Mucosa of gallbladder (tissue), 1 donor: Measurements from ENCODE around the gene ECHDC1. TPM values are rescaled to one million over a fixed set of nuclear protein-coding genes. Genes with fewer than 3 reads are reported as not detected.
A peak's percentile ranks its signal among the peaks of the same experiment; 100 is the strongest.
"Not testable (repeated sequence)": the region's sequence is repeated elsewhere in the genome, so short reads cannot be mapped to it uniquely, and the experiment has no call there.

Experiments
- DNase-seq: peaks from one replicate; pipeline ENCODE4 v3.0.0-alpha.2; 2020; ENCODE audit warnings: low spot score
- total RNA-seq: library from RNA; stranded (reverse); gene quantifications from one replicate; pipeline ENCODE4 v1.2.1, GENCODE V29; 2021
- donor health status: DM: no; HTN: no; CAD: no.

ECHDC1 gene
- total RNA-seq, 1 donor from 2014 or later: 39.9 TPM

DNA sequence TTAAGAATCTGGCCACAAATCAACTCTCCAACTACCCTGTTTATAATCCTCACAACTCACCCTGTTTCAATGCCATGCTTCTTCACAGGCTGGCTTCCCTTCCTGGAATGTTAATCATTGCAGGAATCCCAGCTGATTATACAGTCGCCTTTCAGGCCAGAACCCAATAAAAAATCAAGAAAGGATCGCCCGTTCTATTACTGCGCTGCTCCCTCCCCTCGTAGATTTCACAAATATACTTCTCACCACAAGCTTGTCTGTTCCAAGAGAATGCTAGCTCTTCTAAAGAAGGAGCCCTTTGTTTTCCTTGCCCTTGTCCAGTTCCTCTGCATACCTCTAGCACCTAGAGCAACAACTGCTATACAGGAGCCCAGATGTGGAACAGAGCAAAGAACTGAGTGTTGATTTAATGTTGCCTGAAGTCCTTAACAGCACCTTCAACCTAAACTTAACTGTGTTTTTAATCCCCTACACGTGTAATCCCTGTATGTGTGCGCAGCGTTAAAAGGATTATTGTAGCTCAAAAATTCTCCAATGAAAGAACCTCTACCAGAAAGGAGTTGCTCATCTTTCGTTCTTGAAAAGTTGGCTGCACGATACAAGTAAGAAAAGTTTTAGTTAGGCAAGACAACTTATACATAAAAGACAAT is 988 bp downstream of the ECHDC1 start:
- DNase-seq: no peak

DNA sequence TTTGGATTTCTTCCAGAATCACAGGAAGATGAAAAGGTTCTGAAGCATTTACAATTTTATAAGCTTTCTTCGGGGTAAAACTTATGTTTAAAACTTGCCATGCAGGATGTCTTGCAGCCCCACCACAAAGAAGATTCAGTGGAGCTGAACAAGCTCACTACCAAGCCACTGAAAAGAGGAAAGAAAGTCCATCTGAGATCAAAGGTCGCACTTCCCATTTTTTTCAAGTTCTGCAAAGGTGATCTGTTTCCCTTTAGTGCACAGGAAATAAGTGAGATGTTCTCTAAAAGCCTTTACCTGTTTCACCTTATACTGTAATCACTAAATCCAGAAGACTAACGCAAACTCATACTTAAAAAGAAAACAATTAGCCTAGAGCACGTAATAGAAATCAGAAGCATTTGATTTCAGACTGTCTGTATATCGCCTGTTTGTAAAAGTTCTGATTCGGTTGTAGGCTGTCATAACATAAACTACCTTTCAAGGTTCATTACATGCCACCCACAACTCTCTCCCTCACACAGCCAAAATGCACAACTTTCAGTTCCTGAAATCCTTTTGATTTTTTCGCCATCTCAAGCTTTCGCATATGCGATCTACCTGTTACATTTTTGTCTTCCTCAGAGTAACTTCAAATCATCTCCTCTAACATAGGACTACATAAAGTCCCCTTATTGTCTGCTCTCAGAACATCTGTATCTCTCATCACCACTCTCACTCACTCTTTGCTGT is 1.8 kb downstream of the ECHDC1 start:
- DNase-seq: no peak

DNA sequence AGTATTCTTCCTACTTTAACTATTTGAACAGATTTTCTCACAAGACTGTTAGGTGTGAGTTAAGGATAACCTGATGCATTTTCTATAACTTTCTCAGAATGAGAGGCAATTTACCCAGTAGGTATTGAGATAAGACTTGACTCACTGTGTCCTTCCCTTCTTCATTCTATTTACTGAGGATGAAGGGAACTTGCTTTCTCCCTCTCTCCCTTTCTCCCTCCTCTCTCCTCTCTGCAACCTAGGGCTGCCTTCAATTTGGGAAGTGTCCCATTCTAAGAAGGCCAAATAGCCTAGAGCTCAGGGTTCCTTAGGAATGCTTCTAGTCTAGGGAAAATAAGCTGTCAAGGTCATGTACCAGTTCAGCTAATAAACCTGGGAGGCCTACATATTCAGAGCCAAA is 3.2 kb downstream of the ECHDC1 start:
- no peak for DNase-seq

DNA sequence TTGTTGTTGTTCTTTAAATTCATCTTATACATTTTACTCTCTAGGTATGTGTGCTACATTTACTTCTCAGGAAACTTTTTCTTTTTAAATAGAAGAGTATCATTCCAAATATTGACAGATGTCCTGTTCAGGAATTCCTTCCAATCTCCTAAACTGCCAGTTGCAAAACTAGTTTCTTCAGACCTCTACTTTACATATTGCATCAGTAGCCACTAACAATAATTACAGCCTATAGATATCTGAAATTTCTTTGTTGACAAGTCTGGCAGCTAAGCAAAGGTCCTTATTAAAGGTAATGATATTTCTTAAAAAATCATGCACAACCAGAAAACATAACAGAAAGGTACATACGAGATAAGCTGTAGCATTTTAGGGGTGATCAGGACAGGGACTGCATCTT is 4.5 kb downstream of the ECHDC1 start:
- DNase-seq: no peak

DNA sequence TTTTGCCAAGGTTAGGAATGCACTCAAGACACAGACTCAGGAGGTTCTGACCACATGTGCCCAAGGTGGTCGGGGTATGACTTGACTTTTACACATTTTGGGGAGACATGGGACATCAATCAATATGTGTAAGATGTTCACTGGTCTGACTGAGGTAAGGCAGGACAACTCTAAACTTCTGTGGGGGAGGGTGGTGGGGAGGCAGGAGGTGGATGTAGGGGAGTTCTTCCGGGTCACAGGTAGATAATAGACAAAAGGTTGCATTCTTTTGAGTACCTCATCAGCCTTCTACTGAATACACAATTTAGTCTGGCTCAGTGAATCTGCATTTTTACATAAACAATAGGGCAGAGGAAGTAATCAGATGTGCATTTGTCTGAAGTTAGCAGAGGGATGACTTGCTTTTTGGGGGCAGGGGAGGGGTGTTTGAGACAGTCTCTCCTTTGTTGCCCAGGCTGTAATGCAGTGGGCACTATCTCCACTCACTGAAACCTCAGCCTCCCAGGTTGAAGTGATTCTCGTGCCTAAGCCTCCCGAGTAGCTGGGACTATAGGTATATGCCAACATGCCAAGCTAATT is 10.9 kb downstream of the ECHDC1 start:
- DNase-seq: no peak

DNA sequence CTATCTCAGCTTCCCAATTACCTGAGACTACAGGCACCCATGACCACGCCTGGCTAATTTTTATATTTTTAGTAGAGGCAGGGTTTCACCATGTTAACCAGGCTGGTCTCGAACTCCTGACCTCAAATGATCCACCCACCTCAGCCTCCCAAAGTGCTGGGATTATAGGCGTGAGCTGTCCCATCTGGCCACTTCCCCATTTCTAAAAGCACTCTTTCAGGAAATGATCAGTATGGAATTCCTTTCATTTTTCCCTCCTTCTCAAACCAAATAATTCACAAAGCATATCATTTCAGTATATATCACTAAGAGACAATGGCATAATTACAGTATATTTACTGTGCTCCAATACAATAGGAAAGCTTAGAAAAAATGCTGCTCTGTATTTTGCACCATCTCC is 12.2 kb downstream of the ECHDC1 start:
- DNase-seq: not testable (repeated sequence)

DNA sequence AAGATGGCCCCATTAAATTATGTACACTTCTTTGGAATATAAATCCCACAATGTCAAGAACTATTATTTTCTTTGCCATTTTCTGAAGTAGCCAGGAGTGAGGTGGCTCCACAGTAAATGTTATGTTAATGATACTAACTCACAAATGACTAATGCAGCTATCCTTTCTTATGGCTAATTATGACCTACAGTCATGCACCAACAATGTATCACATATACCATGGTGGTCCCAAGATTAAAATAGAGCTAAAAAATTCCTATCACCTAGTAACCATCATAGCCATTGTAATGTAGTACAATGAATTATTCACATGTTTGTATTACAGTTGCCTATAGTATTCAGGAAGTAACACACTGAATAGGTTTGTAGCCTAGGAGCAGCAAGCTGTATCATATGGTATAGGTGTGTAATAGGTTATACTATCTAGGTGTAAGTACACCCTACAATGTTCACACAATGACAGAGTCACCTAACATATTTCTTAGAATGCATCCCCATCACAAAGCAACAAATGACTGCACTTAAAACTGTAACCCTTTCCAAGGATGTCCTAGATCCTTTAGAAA is 15.3 kb downstream of the ECHDC1 start:
- no peak for DNase-seq

DNA sequence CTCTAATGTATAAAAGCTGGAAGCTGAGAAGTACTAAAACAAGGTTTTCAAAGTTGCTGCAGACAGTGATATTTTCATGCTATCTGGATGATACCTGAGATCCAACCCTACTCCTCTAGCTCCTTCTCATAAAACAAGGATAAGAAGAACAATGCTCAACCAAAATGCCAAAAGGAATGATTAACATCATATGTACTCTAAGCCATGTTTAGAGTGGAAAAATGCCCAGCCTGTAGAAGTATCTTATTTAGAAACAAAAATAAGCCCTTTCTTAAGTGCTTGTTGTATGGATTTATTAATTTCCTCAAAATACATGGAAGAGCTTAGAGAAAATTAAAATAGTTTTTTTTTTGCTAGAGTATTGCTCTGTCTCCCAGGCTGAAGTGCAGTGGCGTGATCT is 23.7 kb downstream of the ECHDC1 start:
- no peak for DNase-seq

DNA sequence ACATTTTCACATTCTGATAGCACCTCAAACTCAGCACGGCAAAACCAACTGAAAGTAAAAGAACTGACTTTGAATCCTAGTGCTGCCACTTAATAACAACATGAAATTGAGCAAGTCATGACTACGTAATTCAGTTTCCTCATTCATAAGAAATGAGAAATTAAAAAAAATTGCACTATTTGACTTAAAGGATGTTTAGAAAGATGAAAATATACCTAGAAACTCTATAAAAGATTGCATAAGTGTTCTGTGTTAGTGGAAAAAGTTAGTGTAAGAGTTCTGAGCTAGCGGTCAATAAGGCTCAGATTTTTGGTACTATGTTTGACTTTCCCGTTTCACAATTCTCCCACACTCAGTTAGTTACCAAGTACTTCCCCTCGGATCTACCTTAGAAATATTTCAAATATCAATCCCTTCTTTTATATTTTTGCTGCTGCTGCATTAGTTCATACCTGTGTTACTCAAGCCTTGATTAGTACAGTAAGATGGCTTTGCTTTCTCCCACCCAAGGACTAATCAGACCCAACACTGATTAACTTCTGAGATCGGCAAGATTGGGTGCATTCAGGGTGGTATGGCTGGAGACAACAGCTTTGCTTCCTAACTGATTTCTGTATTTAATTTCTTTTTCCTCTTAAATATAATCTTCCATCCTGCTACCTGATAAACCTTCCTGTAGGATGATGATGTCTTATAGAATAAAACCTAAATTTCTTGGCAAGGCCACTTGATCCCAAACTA is 25.9 kb downstream of the ECHDC1 start:
- DNase-seq: no peak

DNA sequence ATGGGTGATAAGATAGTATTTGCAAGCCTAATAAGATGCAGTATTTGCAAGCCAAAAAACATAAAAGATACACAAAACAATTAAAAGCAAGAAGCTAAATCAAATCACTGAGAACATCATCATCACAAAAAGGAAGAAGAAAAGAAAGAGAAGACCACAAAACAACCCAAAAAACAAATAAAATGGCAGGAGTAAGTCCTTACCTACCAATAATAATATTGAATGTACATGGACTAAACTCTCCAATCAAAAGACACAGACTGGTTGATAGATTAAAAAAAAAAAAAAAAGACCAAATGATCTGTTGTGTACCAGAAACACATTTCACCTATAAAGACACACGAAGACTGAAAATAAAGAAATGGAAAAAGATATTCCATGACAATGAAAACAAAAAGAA is 37.7 kb downstream of the ECHDC1 start:
- DNase-seq: no peak

DNA sequence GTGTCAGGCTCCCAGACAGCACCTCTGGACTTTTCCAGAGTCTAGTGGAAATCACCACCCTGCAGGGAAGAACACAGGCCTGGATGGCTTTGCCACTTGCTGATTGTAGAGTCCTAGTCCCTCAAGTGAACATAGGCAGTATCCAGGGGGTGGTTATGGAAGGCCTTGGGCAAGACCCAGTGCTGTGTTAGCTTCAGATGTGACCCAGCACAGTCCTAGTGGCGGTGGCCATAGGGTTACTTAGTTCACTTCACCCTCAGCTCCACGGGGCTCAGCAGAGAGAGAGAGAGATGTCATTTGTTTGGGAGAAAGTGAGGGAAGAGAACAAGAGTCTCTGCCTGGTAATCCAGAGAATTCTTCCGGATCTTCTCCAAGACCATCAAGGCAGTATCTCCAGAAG is 39.5 kb downstream of the ECHDC1 start:
- DNase-seq: no peak

DNA sequence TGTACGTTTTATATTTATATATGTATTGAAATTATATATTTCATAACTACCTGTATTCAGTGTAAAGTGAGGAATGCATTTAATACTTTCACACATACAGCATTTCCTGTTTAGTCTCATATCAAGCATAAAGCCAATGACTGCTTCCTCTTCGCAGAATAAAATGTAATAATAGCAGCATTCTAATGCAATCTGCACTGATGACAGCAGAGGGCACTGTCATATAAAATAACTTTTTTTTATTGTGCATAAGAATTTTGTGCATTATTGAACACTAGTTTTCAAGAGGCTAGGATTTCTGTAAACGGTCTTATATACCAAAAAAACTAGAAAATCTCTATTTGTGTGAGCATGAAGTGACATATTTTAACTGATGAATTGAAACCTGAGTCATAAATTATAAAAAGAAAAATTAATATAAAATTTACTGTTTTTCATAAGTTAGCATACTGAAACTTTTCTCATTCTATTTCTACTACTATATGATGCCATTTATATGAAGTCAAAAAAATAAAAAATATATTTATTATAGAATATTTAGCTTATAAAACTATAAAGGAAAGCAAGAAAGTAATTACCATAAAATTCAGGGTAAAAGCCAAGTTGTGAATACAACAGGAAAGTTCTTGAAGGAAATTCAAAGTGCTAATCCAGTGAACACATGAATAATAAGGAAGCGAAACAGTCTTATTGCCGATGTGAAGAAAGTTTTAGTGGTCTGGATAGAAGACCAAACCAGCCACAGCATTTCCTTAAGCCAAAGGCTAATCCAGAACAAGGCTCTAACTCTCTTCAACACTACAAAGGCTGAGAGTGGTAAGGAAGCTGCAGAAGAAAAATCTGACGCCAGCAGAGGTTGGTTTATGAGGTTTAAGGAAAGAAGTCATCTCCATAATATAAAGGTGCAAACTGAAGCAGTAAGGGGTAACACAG is 40.4 kb downstream of the ECHDC1 start:
- peak; percentile 55 for DNase-seq

DNA sequence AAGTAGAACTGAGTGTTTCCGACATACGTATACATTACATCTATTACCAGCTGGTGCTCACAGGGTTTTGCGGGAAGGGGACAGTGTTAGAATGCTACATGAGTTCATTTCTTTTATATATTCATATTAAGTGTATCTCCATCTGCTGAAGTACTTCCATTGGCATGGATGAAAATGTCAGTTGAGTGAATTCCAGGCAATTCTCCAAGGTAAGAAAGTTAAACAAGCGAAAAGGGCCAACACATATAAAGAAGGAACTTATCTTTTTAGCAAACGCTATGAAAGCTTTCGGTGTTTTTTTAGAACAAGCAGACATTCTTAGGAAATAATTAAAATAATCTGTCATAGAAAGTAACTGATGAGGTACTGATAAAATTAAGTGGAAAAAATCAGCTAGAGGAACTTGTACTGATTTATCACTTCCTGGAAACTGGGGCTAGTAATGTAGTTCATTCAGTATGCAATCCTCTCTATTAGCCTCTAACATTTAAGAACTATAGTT is 42.2 kb downstream of the ECHDC1 start:
- no peak for DNase-seq

DNA sequence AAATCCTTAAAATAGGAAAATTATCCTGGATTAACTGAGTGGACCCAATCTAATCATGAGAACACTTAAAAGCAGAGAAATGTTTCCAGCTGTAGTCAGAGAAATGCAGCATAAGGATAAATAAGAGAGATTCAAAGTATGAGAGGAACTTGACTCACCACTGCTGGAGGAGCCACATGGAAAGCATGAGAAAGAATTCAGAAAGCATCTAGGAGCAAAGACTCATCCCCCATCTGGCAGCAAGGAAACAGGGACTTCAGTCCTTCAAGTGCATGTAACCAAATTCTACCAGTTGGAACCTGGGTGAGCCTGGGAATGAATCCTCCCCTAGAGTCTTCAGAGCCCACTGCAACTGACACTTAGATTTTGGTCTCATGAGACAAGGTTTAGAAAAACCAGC is 43.0 kb downstream of the ECHDC1 start:
- DNase-seq: no peak

DNA sequence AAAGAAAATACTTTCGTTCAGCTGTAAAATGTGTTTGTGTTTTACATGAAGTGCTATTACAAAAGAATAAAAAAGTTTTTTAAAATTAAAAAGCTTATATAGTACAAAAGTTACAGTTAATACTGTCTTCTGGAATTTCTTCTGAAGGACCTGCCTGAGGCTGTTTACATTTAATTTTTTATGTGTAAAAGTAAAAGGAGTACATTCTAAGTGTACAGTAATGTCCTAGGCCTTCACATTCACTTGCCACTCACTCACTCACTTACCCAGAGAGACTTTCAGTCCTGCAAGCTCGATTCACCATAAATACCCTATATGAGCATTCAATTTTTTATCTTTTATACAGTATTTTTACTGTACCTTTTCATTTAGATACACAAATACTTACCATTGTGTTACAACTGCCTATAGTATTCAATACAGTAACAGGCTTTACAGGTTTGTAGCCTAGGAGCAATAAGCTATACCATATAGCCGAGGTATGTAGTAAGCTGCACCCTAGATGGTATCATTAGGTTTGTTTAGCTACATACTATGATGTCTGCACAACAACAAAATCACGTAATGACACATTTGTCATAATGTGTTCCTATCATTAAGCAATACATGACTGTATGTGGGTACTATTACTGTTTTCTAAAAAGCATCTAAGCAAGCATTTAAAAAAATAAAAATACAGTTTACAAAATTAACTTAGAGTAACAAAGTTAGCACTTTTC is 43.7 kb downstream of the ECHDC1 start:
- DNase-seq: no peak

DNA sequence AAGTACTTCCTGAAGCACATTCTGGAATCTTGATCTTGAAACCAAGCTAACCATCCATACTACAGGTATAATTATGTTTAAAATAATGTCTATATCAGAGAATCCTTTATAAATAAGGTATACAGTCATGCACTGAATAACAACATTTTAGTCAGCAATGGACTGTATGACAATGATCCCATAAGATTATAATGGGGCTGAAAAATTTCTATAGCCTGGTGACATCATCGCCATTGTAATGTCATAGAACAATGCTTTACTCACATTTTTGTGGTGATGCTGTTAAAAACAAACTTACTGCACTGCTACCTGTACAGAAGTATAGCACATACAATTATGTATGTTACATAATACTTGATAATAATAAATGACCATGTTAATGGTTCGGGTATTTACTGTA is 44.9 kb downstream of the ECHDC1 start:
- DNase-seq: no peak

DNA sequence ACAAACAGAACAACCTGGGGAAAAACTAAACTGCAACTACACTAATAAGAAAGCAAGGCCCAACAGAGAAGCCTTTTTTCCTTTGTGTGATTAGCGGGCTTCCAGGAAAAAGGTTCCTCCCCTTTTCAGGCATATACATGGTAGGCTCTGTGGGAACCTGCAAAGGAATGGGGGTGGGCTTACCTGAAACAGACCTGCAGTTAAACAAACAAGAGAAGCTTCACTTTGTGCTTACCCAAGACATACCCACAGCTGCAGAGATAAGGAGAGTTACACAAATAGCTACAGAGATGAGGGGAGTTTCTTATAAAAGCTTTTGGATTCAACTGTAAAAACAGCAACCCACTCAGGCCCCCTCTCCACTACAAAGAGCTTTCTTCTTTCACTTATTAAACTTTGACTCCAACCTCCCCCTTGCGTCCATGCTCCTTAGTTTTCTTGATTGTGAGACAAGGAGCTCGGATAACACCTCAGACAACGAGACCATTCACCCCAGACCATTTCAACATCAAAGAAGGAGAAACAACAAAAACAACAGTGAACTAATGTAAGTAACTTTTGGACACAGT is 45.8 kb downstream of the ECHDC1 start:
- DNase-seq: no peak

DNA sequence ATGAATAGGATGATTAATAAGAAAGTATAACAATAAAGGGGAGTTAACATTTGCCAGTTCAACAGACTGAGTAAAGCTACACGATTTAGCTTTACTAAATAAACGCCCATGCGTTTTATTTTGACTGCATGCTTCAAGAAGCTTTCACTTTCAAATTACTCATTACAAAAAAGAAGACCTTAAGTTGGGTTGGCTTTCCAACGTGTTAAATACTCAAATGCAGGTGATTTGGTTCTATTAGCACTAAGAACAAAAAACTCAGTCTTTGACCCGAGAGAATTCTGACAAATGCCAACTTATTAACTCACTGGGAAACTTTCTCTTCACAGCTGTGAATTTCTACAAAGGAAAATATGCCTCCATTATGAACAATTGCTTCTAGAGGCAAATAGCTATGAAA is 51.9 kb downstream of the ECHDC1 start:
- no peak for DNase-seq

DNA sequence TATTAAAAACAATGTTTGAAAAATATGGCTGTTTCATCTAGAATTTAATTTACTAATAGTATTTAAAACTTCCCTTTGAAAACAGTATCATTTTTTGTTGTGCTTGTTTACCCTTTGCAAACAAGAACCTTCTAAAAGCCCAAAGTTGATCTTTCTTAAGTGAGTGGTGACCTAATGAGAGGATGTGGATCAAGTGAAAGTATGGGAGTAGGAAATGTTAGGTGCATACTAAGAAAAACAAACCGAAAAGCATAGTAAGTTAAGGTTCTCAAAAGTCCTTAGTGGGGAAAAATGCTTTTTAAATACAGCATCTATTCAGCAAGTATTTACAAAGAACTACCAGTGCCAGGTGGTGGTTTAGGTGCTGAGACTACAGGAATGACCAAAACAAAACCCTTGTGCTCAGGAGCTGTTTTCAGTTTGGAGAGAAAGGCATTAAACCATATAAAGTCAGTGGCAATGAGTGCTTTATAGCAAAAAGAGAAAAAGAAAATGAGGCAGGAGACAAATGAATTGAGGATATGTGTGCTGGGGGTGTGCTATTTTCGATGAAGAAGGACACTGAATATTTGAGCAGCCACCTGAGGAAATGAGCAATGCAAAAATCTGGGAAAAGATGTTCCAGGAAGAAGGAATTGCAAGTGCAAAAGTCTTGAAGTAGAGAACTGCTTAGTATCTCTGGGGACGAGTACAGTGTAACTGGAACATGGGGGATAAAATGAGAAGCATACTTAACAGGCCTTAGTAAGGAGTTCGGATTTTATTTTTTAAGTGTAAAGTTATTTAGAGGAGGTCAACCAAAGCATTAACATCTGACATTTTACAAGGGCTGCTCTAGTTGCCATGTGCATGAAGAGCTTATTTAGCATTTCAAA is 52.8 kb downstream of the ECHDC1 start:
- DNase-seq: no peak
